ENCODE data around the gene THSD4.

The THSD4 gene

GRCh38 chr15:71237456-71238188 is 122.4 kb downstream of the THSD4 start:
- Histone ChIP-seq H3K36me3 (no peaks in the 10 kb centered on the region), H3K9me3 (ENCODE audit: severe bottlenecking) (no peaks in the 10 kb centered on the region), H3K27me3 (ENCODE audit: insufficient read depth, low read depth, severe bottlenecking) (no peaks in the 10 kb centered on the region), H3K4me3 (ENCODE audit: low read depth, low read length) (no peak overlapping the region), H3K27ac (no peak overlapping the region)
- no peak for TF ChIP-seq CTCF (IDR thresholded peaks at IDR 0.05; ENCODE audit: low read depth, low read length)
- DNase-seq, result no peak

- TF ChIP-seq CTCF (IDR thresholded peaks at IDR 0.05; ENCODE audit: low read depth, low read length), result no peak
- no peak for DNase-seq
- H3K4me3 ChIP-seq (ENCODE audit: low read depth, low read length), result no peak overlapping the region
- no peaks in the 10 kb centered on the region for H3K36me3 ChIP-seq
- no peak overlapping the region for H3K27ac ChIP-seq
- H3K9me3 ChIP-seq (ENCODE audit: severe bottlenecking), result no peaks in the 10 kb centered on the region
- no peaks in the 10 kb centered on the region for H3K27me3 ChIP-seq (ENCODE audit: insufficient read depth, low read depth, severe bottlenecking)
Measured at GRCh38 chr15:71238926-71239325, 123.7 kb downstream of the THSD4 start.

- no peak overlapping the region for H3K4me3 ChIP-seq (ENCODE audit: low read depth, low read length)
- H3K27ac ChIP-seq, result no peak overlapping the region
- H3K27me3 ChIP-seq (ENCODE audit: insufficient read depth, low read depth, severe bottlenecking), result no peaks in the 10 kb centered on the region
- TF ChIP-seq CTCF (IDR thresholded peaks at IDR 0.05; ENCODE audit: low read depth, low read length), result no peak
- peak; percentile 42 for DNase-seq
- H3K36me3 ChIP-seq, result no peaks in the 10 kb centered on the region
- H3K9me3 ChIP-seq (ENCODE audit: severe bottlenecking), result no peaks in the 10 kb centered on the region
Measured at GRCh38 chr15:71239592-71240364, 124.5 kb downstream of the THSD4 start.

- Histone ChIP-seq H3K27ac (no peak overlapping the region), H3K4me3 (ENCODE audit: low read depth, low read length) (no peak overlapping the region), H3K36me3 (no peaks in the 10 kb centered on the region), H3K27me3 (ENCODE audit: insufficient read depth, low read depth, severe bottlenecking) (no peaks in the 10 kb centered on the region), H3K9me3 (ENCODE audit: severe bottlenecking) (no peaks in the 10 kb centered on the region)
- no peak for TF ChIP-seq CTCF (IDR thresholded peaks at IDR 0.05; ENCODE audit: low read depth, low read length)
- no peak for DNase-seq
Measured at GRCh38 chr15:71242292-71242691, 127.0 kb downstream of the THSD4 start.

DNA sequence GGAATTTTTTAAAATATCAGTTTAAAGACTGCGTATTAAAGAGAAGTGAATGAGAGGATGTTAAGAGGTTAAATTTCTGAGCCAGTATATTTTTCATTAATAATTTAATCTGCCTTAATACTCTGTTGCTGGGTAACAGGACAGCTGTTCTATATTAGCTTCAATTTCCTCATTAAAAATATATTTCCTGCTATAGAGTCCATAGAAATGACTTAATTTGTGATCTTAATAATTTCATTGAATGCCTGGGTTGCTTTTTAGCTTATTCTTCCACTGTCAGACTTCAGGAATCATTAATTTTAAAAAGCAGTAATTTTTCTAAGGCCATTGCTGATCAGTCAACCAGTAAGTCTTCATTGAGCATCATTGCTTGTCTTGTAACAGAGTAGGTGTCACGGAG is 129.0 kb downstream of the THSD4 start:
- no peak for TF ChIP-seq CTCF (IDR thresholded peaks at IDR 0.05; ENCODE audit: low read depth, low read length)
- no peaks in the 10 kb centered on the region for H3K27me3 ChIP-seq (ENCODE audit: insufficient read depth, low read depth, severe bottlenecking)
- DNase-seq, result no peak

More for the DNA sequence above, 129.0 kb downstream of the THSD4 start:
- no peaks in the 10 kb centered on the region for H3K36me3 ChIP-seq
- no peak overlapping the region for H3K27ac ChIP-seq
- H3K9me3 ChIP-seq (ENCODE audit: severe bottlenecking), result no peaks in the 10 kb centered on the region
- H3K4me3 ChIP-seq (ENCODE audit: low read depth, low read length), result no peak overlapping the region
